Mesenchymal stem cell (in vitro differentiated cells and primary cell): ENCODE results near the gene PRSS57.

Experiments
- DNase-seq: peaks from one replicate; pipeline ENCODE4 v3.0.0-alpha.2; 2013
- H2AFZ ChIP-seq: one replicate; pipeline ENCODE4 v1.6.1; 2013; ENCODE audit warnings: low read depth, mild to moderate bottlenecking, control low read depth, inconsistent platforms, low read length, moderate library complexity
- H2AK5ac ChIP-seq: 2 replicates; pipeline ENCODE4 v1.6.1; 2013; ENCODE audit warnings: low read length, moderate library complexity, mild to moderate bottlenecking, inconsistent platforms; ENCODE audit not compliant: severe bottlenecking
- H2BK120ac ChIP-seq: one replicate; pipeline ENCODE4 v1.6.1; 2013; ENCODE audit warnings: low read depth, mild to moderate bottlenecking, inconsistent platforms, low read length, moderate library complexity
- H2BK12ac ChIP-seq, 2 experiments: one replicate each; pipeline ENCODE4 v1.6.1; 2013; ENCODE audit warnings: inconsistent platforms in 2 of 2, low read length in 2 of 2, mild to moderate bottlenecking in 2 of 2, moderate library complexity in 2 of 2, control low read depth in 1 of 2
- H2BK15ac ChIP-seq: one replicate; pipeline ENCODE4 v1.6.1; 2013; ENCODE audit warnings: mild to moderate bottlenecking, low read depth, inconsistent platforms; ENCODE audit not compliant: poor library complexity, severe bottlenecking
- H2BK5ac ChIP-seq: 2 replicates; pipeline ENCODE4 v1.6.1; 2013; ENCODE audit warnings: low read depth, mild to moderate bottlenecking, low read length, control low read depth, inconsistent platforms; ENCODE audit not compliant: poor library complexity, severe bottlenecking
- H3K14ac ChIP-seq, 2 experiments: one replicate each; pipeline ENCODE4 v1.6.1; 2013; ENCODE audit warnings: inconsistent platforms in 2 of 2, low read length in 2 of 2, control low read depth in 1 of 2, mild to moderate bottlenecking in 1 of 2, moderate library complexity in 1 of 2
- H3K18ac ChIP-seq, 2 experiments: one replicate each; pipeline ENCODE4 v1.6.1; 2013; ENCODE audit warnings: inconsistent platforms in 2 of 2, low read length in 2 of 2, control low read depth in 1 of 2, low read depth in 1 of 2, mild to moderate bottlenecking in 1 of 2
- H3K23ac ChIP-seq, 2 experiments: one replicate each; pipeline ENCODE4 v1.6.1; 2013; ENCODE audit warnings: inconsistent platforms in 2 of 2, low read length in 2 of 2, mild to moderate bottlenecking in 2 of 2, moderate library complexity in 2 of 2, control low read depth in 1 of 2
- H3K27ac ChIP-seq: 2 replicates; pipeline ENCODE4 v1.5.1; 2013; ENCODE audit warnings: mild to moderate bottlenecking, moderate library complexity, low read length, control low read depth, inconsistent platforms; ENCODE audit not compliant: poor library complexity, severe bottlenecking
- H3K27me3 ChIP-seq, 2 experiments: 2 replicates each; pipeline versions ENCODE4 v1.6.1 to v1.7.0; 2013; ENCODE audit warnings: low read length in 2 of 2, mild to moderate bottlenecking in 2 of 2, moderate library complexity in 2 of 2, control low read depth in 1 of 2, inconsistent platforms in 1 of 2; ENCODE audit not compliant: control insufficient read depth in 1 of 2, insufficient read depth in 1 of 2
- H3K36me3 ChIP-seq, 2 experiments: 2 replicates each; pipeline versions ENCODE4 v1.6.1 to v1.7.0; 2013; ENCODE audit warnings: low read length in 2 of 2, control low read depth in 1 of 2, inconsistent platforms in 1 of 2, low read depth in 1 of 2, mild to moderate bottlenecking in 1 of 2; ENCODE audit not compliant: insufficient read depth in 2 of 2, control insufficient read depth in 1 of 2
- H3K4ac ChIP-seq, 2 experiments: one replicate each; pipeline ENCODE4 v1.6.1; 2013; ENCODE audit warnings: inconsistent platforms in 2 of 2, low read length in 2 of 2, mild to moderate bottlenecking in 2 of 2, moderate library complexity in 2 of 2, control low read depth in 1 of 2, low read depth in 1 of 2
- H3K4me1 ChIP-seq: 2 replicates; pipeline ENCODE4 v1.6.1; 2013; ENCODE audit warnings: low read depth, low read length, control low read depth; ENCODE audit not compliant: control insufficient read depth, insufficient read depth
- H3K4me2 ChIP-seq: 2 replicates; pipeline ENCODE4 v1.6.1; 2013; ENCODE audit warnings: low read length, mild to moderate bottlenecking, inconsistent platforms; ENCODE audit not compliant: poor library complexity, severe bottlenecking
- H3K4me3 ChIP-seq, 2 experiments: 2 replicates each; pipeline versions ENCODE4 v1.5.1 to v1.7.0; 2013; ENCODE audit warnings: low read length in 2 of 2, mild to moderate bottlenecking in 2 of 2, control low read depth in 1 of 2, low read depth in 1 of 2; ENCODE audit not compliant: insufficient read depth in 1 of 2
- H3K79me1 ChIP-seq: replicated peaks from 2 replicates; pipeline ENCODE4 v1.6.1; 2013; ENCODE audit warnings: mild to moderate bottlenecking, control low read depth, low read length, inconsistent platforms; ENCODE audit not compliant: poor library complexity, severe bottlenecking
- H3K9ac ChIP-seq: 2 replicates; pipeline ENCODE4 v1.7.0; 2013; ENCODE audit warnings: mild to moderate bottlenecking, low read length, moderate library complexity
- H3K9me3 ChIP-seq: 2 replicates; pipeline ENCODE4 v1.7.0; 2013; ENCODE audit warnings: mild to moderate bottlenecking, low read length; ENCODE audit not compliant: control insufficient read depth
- H4K8ac ChIP-seq: one replicate; pipeline ENCODE4 v1.6.1; 2013; ENCODE audit warnings: inconsistent platforms, mild to moderate bottlenecking, low read length, moderate library complexity
- H4K91ac ChIP-seq: one replicate; pipeline ENCODE4 v1.6.1; 2013; ENCODE audit warnings: mild to moderate bottlenecking, low read length, inconsistent platforms
- WGBS: methylation state at CpG from one replicate; pipeline ENCODE4 v1.1.7; 2013; ENCODE audit warnings: mixed read lengths; 5-methylcytosine and 5-hydroxymethylcytosine counted together

The PRSS57 gene

DNA sequence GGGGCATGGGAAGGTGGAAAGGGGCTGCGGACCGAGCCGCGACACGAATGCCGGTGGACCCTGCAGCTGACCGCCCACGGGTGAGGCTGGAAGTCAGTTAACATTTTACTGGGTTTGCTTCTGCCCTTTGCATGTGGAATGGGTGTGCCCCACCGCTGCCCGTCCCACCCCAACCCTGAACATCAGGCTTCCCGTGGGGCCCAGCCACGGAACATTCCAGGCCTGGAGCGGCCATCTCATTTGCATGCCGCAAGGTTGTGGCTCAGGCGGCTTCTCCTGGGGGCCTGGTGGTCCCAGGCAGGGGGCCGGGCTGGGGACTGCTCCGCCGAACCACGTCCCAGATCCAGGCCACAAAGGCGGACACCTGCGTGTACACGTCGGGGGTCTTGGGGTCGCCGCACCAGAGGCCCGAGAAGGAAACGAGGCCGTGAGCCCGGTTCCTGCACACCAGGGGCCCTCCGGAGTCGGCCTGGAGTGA lies 9.8 kb downstream of the PRSS57 start:
- no peak overlapping the region for H3K18ac ChIP-seq
- no peak overlapping the region for H2BK120ac ChIP-seq
- no peak overlapping the region for H3K27ac ChIP-seq
- no peak overlapping the region for H3K4me3 ChIP-seq
- H4K8ac ChIP-seq = no peak overlapping the region
- no peak overlapping the region for H3K14ac ChIP-seq
- no peaks in the 10 kb centered on the region for H3K27me3 ChIP-seq
- peaks cover 9% of the 10 kb centered on the region for H3K4me1 ChIP-seq
- H3K23ac ChIP-seq = no peak overlapping the region
- no peak overlapping the region for H3K4me2 ChIP-seq
- H3K4ac ChIP-seq = no peak overlapping the region
- H2BK5ac ChIP-seq = no peak overlapping the region
- H3K9me3 ChIP-seq = no peaks in the 10 kb centered on the region
- WGBS = 94% methylated on average over 31 of the region's 31 CpGs
- no peak overlapping the region for H4K91ac ChIP-seq
- H2AFZ ChIP-seq = no peak overlapping the region
- no peak overlapping the region for H2BK12ac ChIP-seq
- peaks cover 0 to 22% of the 10 kb centered on the region in 2 experiments for H3K36me3 ChIP-seq
- H2BK15ac ChIP-seq = no peak overlapping the region
- no peaks in the 10 kb centered on the region for H3K79me1 ChIP-seq
- H2AK5ac ChIP-seq = no peak overlapping the region
- DNase-seq = no peak
- no peak overlapping the region for H3K9ac ChIP-seq

- no peaks in the 10 kb centered on the region for H3K27me3 ChIP-seq
- no peak overlapping the region for H2AK5ac ChIP-seq
- no peak for DNase-seq
- H3K14ac ChIP-seq = no peak overlapping the region
- H3K9me3 ChIP-seq = no peaks in the 10 kb centered on the region
- peaks cover 5% of the 10 kb centered on the region for H3K79me1 ChIP-seq
- peaks cover 24% of the 10 kb centered on the region for H3K4me1 ChIP-seq
- no peak overlapping the region for H3K27ac ChIP-seq
- H3K4me2 ChIP-seq = no peak overlapping the region
- no peak overlapping the region for H4K91ac ChIP-seq
- H2BK120ac ChIP-seq = no peak overlapping the region
- H3K9ac ChIP-seq = no peak overlapping the region
- no peak overlapping the region for H2BK5ac ChIP-seq
- H3K18ac ChIP-seq = no peak overlapping the region
- H2BK15ac ChIP-seq = no peak overlapping the region
- H3K4ac ChIP-seq = peak overlapping the region in 1 of 2 experiments; percentile 38
- no peak overlapping the region for H2BK12ac ChIP-seq
- peaks cover 0 to 22% of the 10 kb centered on the region in 2 experiments for H3K36me3 ChIP-seq
- H3K23ac ChIP-seq = no peak overlapping the region
- no peak overlapping the region for H2AFZ ChIP-seq
- no peak overlapping the region for H3K4me3 ChIP-seq
- H4K8ac ChIP-seq = no peak overlapping the region
- WGBS = 93% methylated on average over 25 of the region's 25 CpGs
Observed at GRCh38 chr19:682678-683320, 12.5 kb downstream of the PRSS57 start.

- peak overlapping the region; percentile 21 for H2BK120ac ChIP-seq
- H3K27me3 ChIP-seq = peaks cover 0 to 3% of the 10 kb centered on the region in 2 experiments
- H2BK12ac ChIP-seq = peak overlapping the region; percentile 41 to 83
- 96% methylated on average over 43 of the region's 54 CpGs for WGBS
- H2BK15ac ChIP-seq = peak overlapping the region; percentile 70
- peaks cover 0 to 22% of the 10 kb centered on the region in 2 experiments for H3K36me3 ChIP-seq
- H4K8ac ChIP-seq = peak overlapping the region; percentile 88
- no peak overlapping the region for H3K23ac ChIP-seq
- peaks cover 5% of the 10 kb centered on the region for H3K79me1 ChIP-seq
- peak overlapping the region in 1 of 2 experiments; percentile 35 for H3K4ac ChIP-seq
- DNase-seq = no peak
- H2AFZ ChIP-seq = no peak overlapping the region
- H2AK5ac ChIP-seq = peak overlapping the region; percentile 6
- H3K4me3 ChIP-seq = peak overlapping the region in 1 of 2 experiments; percentile 75
- H3K14ac ChIP-seq = peak overlapping the region in 1 of 2 experiments; percentile 3
- H3K4me1 ChIP-seq = peaks cover 36% of the 10 kb centered on the region
- no peaks in the 10 kb centered on the region for H3K9me3 ChIP-seq
- peak overlapping the region; percentile 81 for H3K9ac ChIP-seq
- H3K27ac ChIP-seq = no peak overlapping the region
- peak overlapping the region; percentile 76 for H3K4me2 ChIP-seq
- H4K91ac ChIP-seq = peak overlapping the region; percentile 92
- no peak overlapping the region for H2BK5ac ChIP-seq
- H3K18ac ChIP-seq = peak overlapping the region; percentile 44 to 68
Observed at GRCh38 chr19:681029-682019, 13.9 kb downstream of the PRSS57 start.
